ENCODE measurements around the gene BTBD17. TPM values are rescaled to one million over a fixed set of nuclear protein-coding genes. Genes with fewer than 3 reads are reported as not detected.

BTBD17 gene
- total and polyA plus RNA-seq, 4 donors: 0.17 TPM; not detected in 3

GRCh38 chr17:74307984-74308773 lies 53.5 kb downstream of the BTBD17 start:
- H3K9me3 ChIP-seq (ENCODE audit: control insufficient read depth in 4 of 4, insufficient read depth in 3 of 4, low read length in 3 of 4): peaks cover 0 to 18% (median 0%) of the 10 kb centered on the region in 4 donors
- H3K4me1 ChIP-seq (ENCODE audit: control insufficient read depth in 5 of 5, insufficient read depth in 5 of 5, low read length in 5 of 5): peaks cover 0 to 4% (median 0%) of the 10 kb centered on the region in 5 donors
- 45 to 49% methylated on average over 15 of the region's 15 CpGs for WGBS, 2 donors
- ATAC-seq (ENCODE audit: insufficient read depth, low FRiP score) (no peak), DNase-seq (peak; percentile 44 to 82 (median 49))
- H3K27ac ChIP-seq (ENCODE audit: low read depth in 1 of 2, low read length in 1 of 2): no peak overlapping the region
- H3K9ac ChIP-seq (ENCODE audit: insufficient read depth in 1 of 2, low read length in 2 of 2): no peak overlapping the region
- no peaks in the 10 kb centered on the region for H3K36me3 ChIP-seq (ENCODE audit: control insufficient read depth in 4 of 4, insufficient read depth in 4 of 4, low read length in 4 of 4)
- no peak overlapping the region for H3K4me3 ChIP-seq
- TF ChIP-seq CTCF (IDR thresholded peaks at IDR 0.05; ENCODE audit: control extremely low read depth, extremely low read depth): no peak
- H3K27me3 ChIP-seq (ENCODE audit: control insufficient read depth in 3 of 3, insufficient read depth in 3 of 3, low read length in 2 of 3): no peaks in the 10 kb centered on the region

Other genes starting within 250 kb of the BTBD17 start
- 1,000 to 10,000 TPM in 1 of 2 donors, 100 to 1,000 TPM in 1; 686 to 1,416 TPM for gene RPL38, start 158.2 kb downstream of the BTBD17 start, total RNA-seq
- 1,000 to 10,000 TPM in 1 of 2 donors, 100 to 1,000 TPM in 1; 765 to 2,752 TPM for gene RPL38, start 158.2 kb downstream of the BTBD17 start, polyA plus RNA-seq
- gene TTYH2, start 148.3 kb downstream of the BTBD17 start, total RNA-seq: 10 to 100 TPM in 1 of 2 donors, 1 to 10 TPM in 1; 7.5 to 10.6 TPM
- 1 to 10 TPM; 2.3 to 3.3 TPM for gene TTYH2, start 148.3 kb downstream of the BTBD17 start, polyA plus RNA-seq
- gene DNAI2, start 87.6 kb downstream of the BTBD17 start, total RNA-seq: 10 to 100 TPM in 1 of 2 donors, 1 to 10 TPM in 1; 8.3 to 14.2 TPM
- 1 to 10 TPM; 4.1 to 5.1 TPM for gene DNAI2, start 87.6 kb downstream of the BTBD17 start, polyA plus RNA-seq
- gene KIF19, start 35.6 kb downstream of the BTBD17 start, total RNA-seq: 10 to 100 TPM in 1 of 2 donors, 1 to 10 TPM in 1; 8.9 to 12.7 TPM
- gene KIF19, start 35.6 kb downstream of the BTBD17 start, polyA plus RNA-seq: 1 to 10 TPM; 4.2 to 4.5 TPM
- not detected for gene GPR142, start 5.6 kb upstream of the BTBD17 start, total RNA-seq
- under 1 TPM in 1 of 2 donors, not detected in 1; 0.03 TPM for gene GPR142, start 5.6 kb upstream of the BTBD17 start, polyA plus RNA-seq
- gene GPRC5C, start 70.2 kb upstream of the BTBD17 start, total RNA-seq: 10 to 100 TPM; 77.5 to 81.4 TPM
- 10 to 100 TPM; 41.9 to 54.6 TPM for gene GPRC5C, start 70.2 kb upstream of the BTBD17 start, polyA plus RNA-seq
- gene CD300A, start 104.8 kb upstream of the BTBD17 start, total RNA-seq: 10 to 100 TPM; 12.9 to 21.0 TPM
- 10 to 100 TPM in 1 of 2 donors, 1 to 10 TPM in 1; 8.0 to 66.3 TPM for gene CD300A, start 104.8 kb upstream of the BTBD17 start, polyA plus RNA-seq
- 1 to 10 TPM in 1 of 2 donors, under 1 TPM in 1; 0.82 to 1.2 TPM for gene CD300LB, start 169.6 kb upstream of the BTBD17 start, total RNA-seq
- 1 to 10 TPM; 1.5 to 1.8 TPM for gene CD300LB, start 169.6 kb upstream of the BTBD17 start, polyA plus RNA-seq
- 10 to 100 TPM in 1 of 2 donors, 1 to 10 TPM in 1; 1.2 to 18.5 TPM for gene CD300C, start 184.2 kb upstream of the BTBD17 start, total RNA-seq
- 10 to 100 TPM in 1 of 2 donors, 1 to 10 TPM in 1; 1.9 to 24.0 TPM for gene CD300C, start 184.2 kb upstream of the BTBD17 start, polyA plus RNA-seq
- gene CD300H, start 205.6 kb upstream of the BTBD17 start, total RNA-seq: 1 to 10 TPM; 1.1 to 3.4 TPM
- gene CD300H, start 205.6 kb upstream of the BTBD17 start, polyA plus RNA-seq: 10 to 100 TPM in 1 of 2 donors, not detected in 1; 11.9 TPM
- under 1 TPM in 1 of 2 donors, not detected in 1; 0.25 TPM for gene CD300LD, start 230.4 kb upstream of the BTBD17 start, total RNA-seq
- under 1 TPM in 1 of 2 donors, not detected in 1; 0.52 TPM for gene CD300LD, start 230.4 kb upstream of the BTBD17 start, polyA plus RNA-seq